ENCODE data around the gene CCND3.

GRCh38 chr6:41932378-41932777 is 9.2 kb downstream of the CCND3 start:
- TF ChIP-seq CTCF (IDR thresholded peaks at IDR 0.05 in 4 of 5, conservative IDR thresholded peaks at IDR 0.05 in 1 of 5) (no peak), POLR2A (IDR thresholded peaks at IDR 0.05) (no peak)
